Left ventricle myocardium superior (tissue), 1 donor: Measurements from ENCODE around the gene ATAD1. TPM values are rescaled to one million over a fixed set of nuclear protein-coding genes. Genes with fewer than 3 reads are reported as not detected.
"Not testable (repeated sequence)": the region's sequence is repeated elsewhere in the genome, so short reads cannot be mapped to it uniquely, and the experiment has no call there.

Experiments
- ATAC-seq: fragments of 200-7000 bp; cut with Tn5 transposase; one replicate; pipeline ENCODE4 v1.9.1; 2020; ENCODE audit warnings: mild to moderate bottlenecking, moderate library complexity
- DNase-seq: peaks from one replicate; pipeline ENCODE4 v3.0.0-alpha.2; 2020
- intact Hi-C: fragments of 100-400 bp; cut with micrococcal nuclease; formaldehyde crosslinking; loops from one replicate; pipeline ENCODE4 v1.11.0; 2022
- total RNA-seq: library from RNA; stranded (reverse); fragmentation: NEBNext Ultra II Directional; extraction: Animal tissue kit (Norgen Biotek cat#: 25700); gene quantifications from one replicate; pipeline ENCODE4 v1.2.1, GENCODE V29; 2021
- donor health status: DM: no; HTN: yes; CAD: no; lungs with severe emphysema.

The ATAD1 gene
- total RNA-seq, 1 donor from 2014 or later, result 98.4 TPM

DNA sequence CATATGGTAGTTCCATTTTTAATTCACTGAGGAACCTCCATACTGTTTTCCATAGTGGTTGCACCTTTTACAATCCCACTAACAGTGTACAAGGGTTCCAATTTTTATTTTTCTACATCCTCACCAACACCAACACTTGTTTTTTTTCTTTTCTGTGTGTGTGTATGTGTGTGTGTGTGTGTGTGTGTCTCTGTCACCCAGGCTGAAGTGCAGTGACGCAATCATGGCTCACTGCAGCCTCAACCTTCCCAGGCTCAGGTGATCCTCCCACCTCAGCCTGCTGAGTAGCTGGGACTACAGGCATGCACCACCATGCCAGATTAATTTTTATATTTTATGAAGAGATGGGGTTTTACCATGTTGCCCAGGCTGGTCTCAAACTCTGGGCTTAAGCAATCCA lies 79.8 kb downstream of the ATAD1 start:
- ATAC-seq, intact Hi-C loops, DNase-seq: not testable (repeated sequence)

DNA sequence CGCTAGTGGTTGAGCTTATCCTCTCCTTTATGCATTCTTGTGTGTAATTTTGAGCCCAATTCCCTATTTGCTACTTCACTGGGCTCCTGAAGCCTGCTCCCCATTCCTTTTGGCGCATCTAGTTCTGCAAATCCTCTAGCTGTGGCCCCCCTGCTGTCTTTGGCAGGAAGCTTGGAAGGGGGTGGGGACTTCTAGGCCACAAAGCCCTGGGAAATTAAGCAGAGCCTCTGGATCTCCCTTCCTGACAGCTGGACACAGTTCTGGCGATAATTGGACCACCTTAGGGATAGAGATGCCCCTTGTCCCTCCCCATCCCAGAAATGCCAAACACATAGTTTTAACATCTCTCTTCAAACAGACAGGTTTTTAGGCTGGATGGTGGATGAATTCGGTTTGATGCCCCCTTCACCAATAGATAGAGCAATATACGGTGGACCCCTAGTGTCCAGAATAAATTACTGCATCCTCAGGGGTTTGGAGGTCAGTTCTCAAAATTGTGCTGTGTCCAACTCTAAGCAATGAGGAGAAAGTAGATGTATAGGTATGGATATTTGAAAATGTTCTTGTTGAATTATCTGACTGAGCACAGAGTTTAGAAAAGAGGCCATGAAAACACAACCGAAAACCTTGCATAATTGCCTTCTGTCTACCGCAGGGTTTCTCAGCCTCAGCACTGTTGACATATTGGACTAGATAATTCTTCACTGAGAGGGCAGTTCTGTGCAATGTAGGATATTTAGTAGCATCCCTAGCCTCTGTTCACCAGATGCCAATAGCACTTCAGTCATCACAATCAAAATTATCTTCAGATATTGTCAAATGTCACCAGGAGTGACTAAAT lies 82.8 kb downstream of the ATAD1 start:
- intact Hi-C loops, result loop anchor here (2.0 kb wide), 1 partner anchor 78 kb away; no protein-coding TSS in a partner anchor
- DNase-seq (no peak), ATAC-seq (peak; percentile 88)

DNA sequence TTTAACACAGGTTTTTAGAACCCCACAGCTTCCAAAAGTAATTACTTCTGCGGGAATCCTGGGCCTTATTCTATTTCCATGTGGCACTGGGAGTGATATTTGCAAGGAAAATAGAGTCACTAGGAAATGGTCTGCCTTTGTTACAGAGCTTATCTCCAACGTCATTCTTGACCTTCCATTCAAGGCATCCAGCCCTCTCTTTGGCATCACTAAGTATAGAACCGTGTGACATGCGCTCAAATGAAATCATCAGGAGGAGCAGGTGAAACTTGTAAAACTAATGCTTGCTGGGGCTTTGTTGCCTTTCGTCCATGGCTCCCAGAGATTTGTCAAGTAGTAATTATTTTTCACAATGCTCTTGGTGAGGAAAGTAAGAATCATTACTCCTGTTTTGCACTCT lies 84.9 kb downstream of the ATAD1 start:
- ATAC-seq, result peak; percentile 39
- no peak for DNase-seq
- intact Hi-C loops, result no loop called here

DNA sequence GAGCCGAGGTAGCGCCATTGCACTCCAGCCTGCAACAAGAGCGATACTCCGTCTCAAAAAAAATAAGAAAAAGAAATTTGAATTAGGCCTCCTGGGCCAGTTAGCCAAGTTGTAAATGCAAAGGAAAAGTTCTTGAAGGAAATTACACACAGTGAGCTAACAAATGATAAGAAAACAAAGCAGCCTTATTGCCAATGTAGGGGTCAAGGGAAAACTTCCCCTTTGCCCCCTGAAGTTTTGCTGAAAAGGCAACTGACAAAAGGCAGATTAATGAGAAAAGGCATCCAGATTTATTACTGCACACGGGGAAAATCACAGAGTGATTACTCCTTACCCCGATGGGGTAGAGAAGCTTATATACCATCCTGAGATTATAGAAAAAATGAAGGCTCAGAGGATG lies 88.1 kb downstream of the ATAD1 start:
- intact Hi-C loops, result no loop called here
- DNase-seq (no peak), ATAC-seq (no peak)

DNA sequence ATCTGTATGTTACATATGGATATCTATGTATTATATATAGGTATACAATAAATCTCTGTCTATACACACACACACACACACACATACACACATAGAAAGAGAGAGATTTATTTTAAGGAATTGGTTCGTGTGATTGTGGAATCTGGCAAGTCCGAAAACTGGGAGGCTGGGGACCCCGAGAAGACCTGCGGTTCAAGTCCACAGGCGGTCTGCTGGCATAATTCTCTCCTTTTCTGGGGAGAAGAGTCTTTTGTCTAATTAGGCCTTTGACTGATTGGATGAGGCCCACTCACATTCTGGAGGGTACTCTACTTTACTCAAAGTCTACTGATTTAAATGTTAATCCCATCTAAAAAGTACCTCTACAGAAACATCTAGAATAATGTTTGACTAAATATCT lies 93.2 kb downstream of the ATAD1 start:
- no peak for ATAC-seq
- intact Hi-C loops, result no loop called here
- no peak for DNase-seq

DNA sequence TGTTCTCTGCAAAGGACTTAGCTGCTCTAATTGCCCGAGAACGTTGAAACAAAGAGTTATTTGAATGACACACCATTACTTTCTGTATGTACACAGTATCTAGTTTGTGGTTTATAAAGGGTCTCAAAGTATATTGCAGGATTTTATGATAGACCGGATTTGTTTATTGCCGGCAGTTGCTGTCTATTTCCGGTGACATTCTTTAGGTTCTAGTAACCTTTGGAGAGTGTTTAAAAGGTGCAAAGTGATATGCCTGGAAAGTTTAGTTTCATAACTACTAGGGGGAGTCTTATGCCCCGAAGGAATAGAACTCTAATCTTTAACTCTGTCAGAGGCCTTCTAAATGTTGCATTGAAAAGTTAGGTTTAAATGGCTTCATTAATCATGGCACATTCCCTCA lies 94.5 kb downstream of the ATAD1 start:
- intact Hi-C loops, result no loop called here
- no peak for DNase-seq
- ATAC-seq, result no peak

DNA sequence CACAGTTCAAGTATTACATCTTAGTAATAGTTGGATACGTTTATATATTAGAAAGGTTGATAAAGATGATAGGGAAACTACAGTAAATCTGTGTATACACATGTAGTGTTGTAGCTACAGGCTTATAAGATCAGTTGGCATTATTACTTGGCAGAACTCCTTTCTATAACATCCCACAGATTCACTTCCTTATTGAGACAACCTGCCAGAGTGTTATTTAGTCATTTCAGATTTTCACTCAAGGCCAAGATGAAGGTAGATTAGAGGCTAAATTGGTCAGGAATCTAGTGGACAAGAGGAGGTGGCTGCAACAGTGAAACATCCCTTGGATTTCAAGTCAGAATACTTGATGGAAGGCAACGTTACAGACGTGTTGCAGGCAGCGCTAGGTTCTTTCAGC lies 95.3 kb downstream of the ATAD1 start:
- intact Hi-C loops, result no loop called here
- ATAC-seq, result no peak
- no peak for DNase-seq

DNA sequence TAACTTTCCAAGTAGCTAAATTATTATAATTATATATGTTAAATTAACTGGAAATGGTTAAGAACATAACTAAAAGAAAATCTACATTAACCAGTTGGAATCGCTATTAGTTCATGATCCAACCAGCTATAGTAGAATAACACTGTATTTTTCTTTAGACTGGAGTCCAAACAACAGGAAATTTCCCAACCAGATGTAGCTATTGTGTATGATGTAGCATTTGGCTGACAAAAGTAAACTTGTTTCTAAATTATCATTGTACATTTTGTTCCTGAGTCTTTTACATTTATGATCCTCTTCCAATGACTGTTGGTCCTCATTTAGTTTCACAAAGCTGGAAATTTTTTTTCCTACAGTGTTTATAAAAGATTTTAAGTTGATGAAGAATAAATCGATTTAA lies 96.2 kb downstream of the ATAD1 start:
- DNase-seq (no peak), ATAC-seq (no peak)
- intact Hi-C loops, result no loop called here

DNA sequence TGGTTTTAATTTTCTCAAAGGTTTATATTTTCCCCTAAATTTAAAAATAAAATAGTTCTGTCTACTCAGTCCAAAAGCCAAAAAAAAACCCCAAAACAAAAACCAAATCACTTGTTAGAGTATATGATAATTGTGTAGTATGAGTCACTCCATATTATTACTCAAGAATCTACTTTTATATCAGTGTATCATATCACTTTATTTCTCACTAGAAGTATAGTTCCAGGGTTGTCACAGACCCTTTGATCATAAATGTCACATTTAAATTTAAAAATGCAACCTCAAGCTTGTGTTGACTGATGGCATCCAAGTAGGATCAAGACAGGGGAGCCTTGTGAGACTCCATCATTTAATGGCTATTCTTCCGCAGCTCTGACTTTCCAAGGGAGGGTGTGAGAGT lies 97.4 kb downstream of the ATAD1 start:
- ATAC-seq (no peak), DNase-seq (no peak)
- intact Hi-C loops, result no loop called here

DNA sequence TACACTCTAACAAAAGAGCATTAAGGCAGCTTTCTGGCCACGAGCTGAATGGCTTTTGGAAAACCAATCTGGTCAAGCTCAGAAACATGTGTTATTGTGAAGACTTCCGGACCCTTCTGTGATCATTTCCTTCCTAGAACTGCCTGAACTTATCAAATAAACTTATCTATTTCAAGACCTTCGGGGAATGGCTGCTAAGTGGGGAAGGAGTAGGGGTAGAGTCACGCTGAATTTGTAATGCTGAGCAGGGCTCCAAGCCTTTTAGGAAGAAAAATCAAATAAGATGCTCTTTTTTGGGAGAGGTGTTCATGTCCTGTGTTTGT lies 101.7 kb downstream of the ATAD1 start:
- intact Hi-C loops, result no loop called here
- peak; percentile 28 for ATAC-seq
- DNase-seq, result no peak

DNA sequence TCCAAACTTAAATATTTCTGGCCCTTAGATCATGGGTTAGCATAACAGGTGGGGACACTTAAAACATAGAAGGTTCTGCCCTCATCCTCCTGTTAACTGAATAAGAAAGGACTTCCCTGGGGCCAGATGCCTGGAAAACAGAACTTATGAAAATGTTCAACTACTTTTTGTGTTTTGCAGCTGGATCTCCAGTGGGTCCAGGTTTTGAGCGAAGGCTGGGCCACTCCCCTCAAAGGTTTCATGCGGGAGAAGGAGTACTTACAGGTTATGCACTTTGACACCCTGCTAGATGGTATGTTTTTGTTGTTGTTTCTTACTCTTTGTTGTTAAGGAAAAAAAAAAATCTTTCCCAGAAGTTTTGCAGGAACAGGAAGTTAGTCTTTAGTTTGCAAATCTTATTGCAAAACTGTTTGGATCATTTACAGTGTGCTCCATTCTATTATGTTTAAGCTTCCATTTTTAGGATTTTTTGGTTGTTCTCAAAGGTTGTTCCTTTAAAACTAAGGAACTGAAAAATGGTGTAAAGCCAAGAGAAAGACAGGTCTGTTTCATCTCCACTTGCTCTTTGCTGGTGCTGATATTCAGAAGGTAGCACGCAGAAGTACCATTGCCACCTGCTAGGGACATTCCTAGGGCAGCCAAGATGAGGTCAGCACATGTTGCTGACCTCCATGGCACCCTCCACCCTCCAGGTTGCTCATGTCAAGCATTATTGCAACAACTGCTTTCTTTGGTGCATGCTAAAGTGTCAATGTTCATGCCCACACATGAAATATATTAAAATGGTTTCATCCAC lies 102.3 kb downstream of the ATAD1 start:
- DNase-seq, result no peak
- ATAC-seq, result peak; percentile 48
- intact Hi-C loops, result no loop called here

DNA sequence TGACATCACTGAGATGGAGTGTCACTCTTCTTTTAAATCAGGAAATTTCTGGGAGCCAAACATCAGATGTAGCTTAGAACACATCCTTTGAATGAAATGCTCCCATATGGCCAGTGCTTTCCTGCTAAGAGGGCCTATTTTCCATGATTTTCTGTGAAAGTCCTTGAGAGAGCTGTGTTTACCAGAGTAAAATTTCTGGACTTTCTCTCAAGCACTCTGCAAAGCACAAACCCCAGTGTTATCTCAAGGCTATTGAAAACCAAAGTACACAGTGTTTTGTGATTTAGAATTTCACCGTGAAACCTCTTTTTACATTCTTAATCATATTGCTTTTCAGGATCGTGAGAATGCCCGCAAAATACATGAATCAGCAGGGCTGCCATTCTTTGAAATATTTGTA lies 104.3 kb downstream of the ATAD1 start:
- no peak for ATAC-seq
- intact Hi-C loops, result no loop called here

DNA sequence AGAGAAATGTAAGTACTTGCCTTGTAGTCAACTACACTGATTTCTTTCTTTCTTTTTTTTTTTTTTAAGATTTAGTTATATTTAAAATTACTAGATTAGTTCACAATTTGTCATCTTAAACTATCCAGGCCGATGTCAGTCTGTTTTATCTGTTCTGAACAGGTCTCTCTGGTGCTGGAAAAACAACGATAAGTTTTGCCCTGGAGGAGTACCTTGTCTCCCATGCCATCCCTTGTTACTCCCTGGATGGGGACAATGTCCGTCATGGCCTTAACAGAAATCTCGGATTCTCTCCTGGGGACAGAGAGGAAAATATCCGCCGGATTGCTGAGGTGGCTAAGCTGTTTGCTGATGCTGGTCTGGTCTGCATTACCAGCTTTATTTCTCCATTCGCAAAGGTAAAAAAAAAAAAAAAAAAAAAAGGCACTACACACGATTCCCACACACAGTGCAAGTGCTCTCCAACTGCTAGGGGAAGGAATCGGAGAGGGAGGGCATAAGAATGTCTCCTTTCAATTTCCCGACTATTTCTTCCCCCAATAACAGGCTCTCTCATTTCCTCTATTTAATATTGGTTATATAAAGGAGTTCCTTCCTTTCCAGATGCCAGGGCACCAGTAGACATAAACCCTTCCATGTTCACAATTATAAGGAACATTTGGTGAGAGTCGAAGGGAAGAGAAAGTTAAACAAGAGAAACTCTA lies 105.0 kb downstream of the ATAD1 start:
- ATAC-seq (no peak), DNase-seq (no peak)
- intact Hi-C loops, result no loop called here

More for the DNA sequence above, 104.3 kb downstream of the ATAD1 start:
- DNase-seq, result no peak

DNA sequence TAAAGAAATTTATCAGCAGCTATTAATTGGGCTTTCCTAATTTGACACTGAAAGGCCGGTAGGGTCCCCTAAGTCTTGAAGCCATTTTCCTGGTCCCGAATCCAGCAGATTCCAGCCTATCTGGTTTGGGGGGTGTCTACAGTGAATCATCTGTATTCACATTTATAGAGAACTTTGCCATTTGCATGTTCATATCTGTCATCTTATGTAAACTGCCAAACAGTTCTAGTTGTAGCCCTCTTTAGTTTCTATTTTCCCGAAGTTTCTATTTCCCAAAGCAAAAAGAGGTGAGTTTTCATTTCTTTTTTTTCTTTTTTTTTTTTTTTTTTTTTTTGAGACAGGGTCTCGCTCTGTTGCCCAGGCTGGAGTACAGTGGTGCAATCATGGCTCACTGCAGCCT lies 110.8 kb downstream of the ATAD1 start:
- DNase-seq (no peak), ATAC-seq (no peak)
- intact Hi-C loops, result no loop called here

DNA sequence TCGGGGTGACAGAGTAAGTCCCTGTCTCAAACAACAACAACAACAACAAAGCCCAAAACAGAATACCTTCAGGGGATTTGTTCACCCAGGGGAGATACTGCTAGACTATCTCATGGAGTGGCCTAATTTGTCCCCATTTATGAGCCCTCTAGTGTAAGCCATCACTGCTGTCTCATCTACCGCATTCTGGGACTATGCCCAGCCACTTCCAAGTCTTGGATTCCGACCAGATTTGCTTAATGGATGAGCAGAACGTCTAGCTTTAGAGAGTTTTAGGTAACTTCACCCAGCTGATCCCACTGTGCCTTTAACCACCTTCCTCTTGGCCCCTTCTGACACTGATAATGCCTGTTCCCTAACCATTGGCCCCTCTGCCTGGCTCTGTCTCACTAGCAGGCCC lies 111.3 kb downstream of the ATAD1 start:
- DNase-seq, result no peak
- ATAC-seq, result no peak
- intact Hi-C loops, result no loop called here

DNA sequence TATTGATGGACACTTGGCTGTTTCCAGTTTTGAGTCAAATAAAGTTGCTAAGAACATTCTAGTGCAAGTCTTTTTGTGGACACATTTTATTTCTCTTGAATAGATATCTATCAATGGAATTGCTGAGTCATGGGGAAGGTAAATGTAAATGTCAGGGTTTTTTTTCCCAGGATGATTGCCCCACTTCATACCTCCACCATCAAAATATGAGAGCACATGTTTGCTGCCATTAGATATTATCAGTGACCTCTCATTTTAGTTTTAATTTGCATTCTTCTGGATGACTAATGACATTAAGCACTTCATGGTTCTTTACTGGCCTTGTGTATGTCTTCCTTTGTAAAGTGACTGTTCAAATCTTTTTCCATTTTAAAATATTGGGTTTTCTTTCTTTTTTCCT lies 112.7 kb downstream of the ATAD1 start:
- ATAC-seq (no peak), DNase-seq (no peak)
- intact Hi-C loops, result no loop called here

DNA sequence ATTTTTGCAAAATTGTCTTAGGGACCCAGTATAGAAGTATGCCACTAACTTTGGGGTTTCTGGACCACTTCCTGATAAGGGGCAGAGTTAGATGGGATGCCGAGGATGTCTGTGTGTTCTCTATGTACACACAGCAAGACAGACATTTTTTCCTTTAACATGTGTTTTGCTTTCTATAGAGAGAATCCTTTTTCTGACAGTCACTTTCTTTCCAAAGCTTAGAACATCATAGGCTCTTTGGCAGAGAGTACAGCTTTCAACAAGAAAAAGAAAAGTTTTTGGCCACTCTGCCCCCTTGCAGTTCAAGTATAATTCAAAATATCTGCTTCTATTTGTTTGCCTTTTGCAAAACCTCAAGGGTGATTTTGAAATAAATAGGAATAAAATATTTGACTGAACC lies 114.3 kb downstream of the ATAD1 start:
- intact Hi-C loops, result no loop called here
- ATAC-seq, result no peak
- no peak for DNase-seq

DNA sequence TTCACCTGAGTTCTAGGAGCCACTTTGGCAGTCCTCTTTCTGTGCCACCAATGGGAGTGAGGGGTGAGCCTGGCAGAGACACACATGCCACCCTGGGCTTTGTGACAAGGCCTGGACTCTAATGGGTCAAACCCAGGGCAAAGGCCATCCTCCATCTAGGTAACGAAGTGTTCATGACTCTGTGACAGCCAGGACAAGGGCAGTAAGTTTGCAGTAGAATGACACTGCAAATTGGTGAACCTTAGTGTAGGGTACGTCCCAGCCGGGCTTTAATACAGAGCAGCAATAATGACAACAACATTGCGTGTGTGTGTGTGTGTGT lies 115.1 kb downstream of the ATAD1 start:
- ATAC-seq (no peak), DNase-seq (no peak)
- intact Hi-C loops, result no loop called here

DNA sequence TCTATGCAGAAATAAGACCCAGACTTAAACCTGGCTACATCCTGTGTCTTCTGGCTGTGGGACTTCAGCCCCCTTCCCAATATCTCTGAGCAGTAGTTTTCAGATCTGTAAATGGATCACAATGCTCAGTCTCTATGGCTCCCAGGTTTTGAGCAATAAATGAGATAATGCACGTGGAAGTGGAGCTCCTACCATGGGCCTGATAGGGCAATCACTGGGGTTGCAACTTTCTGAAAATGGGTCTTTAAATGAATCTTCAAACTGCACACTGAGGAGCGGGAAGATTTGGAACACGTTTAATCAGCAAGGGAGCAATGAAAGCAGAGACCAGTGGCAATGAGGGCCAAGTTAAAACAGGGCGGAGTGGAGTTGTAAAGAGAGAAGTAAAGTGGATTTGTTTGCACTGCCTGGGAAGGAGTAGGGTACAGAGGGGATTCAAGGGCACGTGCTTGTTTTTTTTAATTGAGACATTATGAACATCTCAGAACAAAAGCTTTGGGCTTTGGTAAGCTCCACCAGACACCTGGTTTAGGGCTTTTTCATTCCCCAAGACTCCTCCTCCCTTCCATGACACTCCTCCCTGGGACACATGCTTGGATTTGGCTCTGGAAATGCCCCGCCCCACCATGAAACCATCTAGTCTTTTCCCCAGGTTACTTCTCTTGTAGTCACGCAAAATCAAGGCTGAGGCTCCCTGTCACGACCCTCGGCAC lies 115.6 kb downstream of the ATAD1 start:
- intact Hi-C loops, result no loop called here
- ATAC-seq (no peak), DNase-seq (no peak)
